Cardiac muscle cell (in vitro differentiated cells and primary cell): ENCODE data around the gene KCNJ14. TPM values are rescaled to one million over a fixed set of nuclear protein-coding genes. Genes with fewer than 3 reads are reported as not detected.

Experiments
- DNase-seq, 2 donors: peaks; one replicate each; pipeline versions ENCODE4 v3.0.0 to v3.0.0-alpha.2; 2010 to 2017; ENCODE audit warnings: low read depth in 1 of 2, low spot score in 1 of 2
- H3K27ac ChIP-seq: fragments of 200-600 bp; sonication (generic); 2 replicates; pipeline ENCODE4 v1.5.1; 2016
- H3K27me3 ChIP-seq: fragments of 200-600 bp; sonication (generic); 2 replicates; pipeline ENCODE4 v1.6.0; 2016; ENCODE audit warnings: control low read depth
- H3K36me3 ChIP-seq: fragments of 200-600 bp; sonication (generic); 2 replicates; pipeline ENCODE4 v1.5.1; 2016; ENCODE audit warnings: control low read depth
- H3K4me1 ChIP-seq: fragments of 200-600 bp; sonication (generic); 2 replicates; pipeline ENCODE4 v1.8.1; 2017; ENCODE audit warnings: low read depth, mild to moderate bottlenecking, mixed run types
- H3K4me3 ChIP-seq: fragments of 200-600 bp; sonication (generic); 2 replicates; pipeline ENCODE4 v1.5.1; 2016; ENCODE audit warnings: mild to moderate bottlenecking
- H3K9me3 ChIP-seq: fragments of 200-600 bp; sonication (generic); 2 replicates; pipeline ENCODE4 v1.5.1; 2017; ENCODE audit warnings: low read depth, mild to moderate bottlenecking, control low read depth
- polyA plus RNA-seq: library from polyadenylated mRNA; unstranded; fragments of >200 nt; fragmentation: Nextera tagmentation; extraction: Ambion mirVana; gene quantifications from 2 replicates; pipeline ENCODE4 v1.2.1, GENCODE V29; 2016
- total RNA-seq: library from RNA; depleted of rRNA; stranded (reverse); fragments of >200 nt; gene quantifications from 2 replicates; pipeline ENCODE4 v1.2.3, GENCODE V29; 2016
- TF ChIP-seq, protein P1 (sequence below): IDR thresholded peaks from 2 replicates; pipeline ENCODE4 v1.5.1; 2012; ENCODE audit warnings: low read depth, mild to moderate bottlenecking, low read length

KCNJ14 gene
- total and polyA plus RNA-seq, 2 experiments from 2014 or later: 0.61 to 1.7 TPM

DNA sequence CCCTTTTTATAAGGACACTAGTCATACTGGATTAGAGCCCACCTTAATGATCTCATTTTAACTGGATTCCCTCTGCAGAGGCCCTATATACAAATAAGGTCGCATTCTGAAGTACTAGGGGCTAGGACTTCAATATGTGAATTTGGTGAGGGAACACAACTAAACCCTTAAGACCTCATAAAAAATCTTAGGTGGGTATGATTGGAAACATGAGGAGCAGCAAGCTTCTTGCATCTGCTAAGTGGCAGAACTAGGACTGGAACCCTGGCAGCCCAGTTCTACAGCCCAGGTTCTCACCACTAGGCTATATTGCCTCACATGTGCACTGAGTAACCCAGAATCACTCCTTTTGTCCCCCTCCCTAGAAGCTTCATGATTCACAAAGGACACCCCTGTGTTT lies 26.7 kb upstream of the KCNJ14 start:
- TF ChIP-seq, protein P1, sequence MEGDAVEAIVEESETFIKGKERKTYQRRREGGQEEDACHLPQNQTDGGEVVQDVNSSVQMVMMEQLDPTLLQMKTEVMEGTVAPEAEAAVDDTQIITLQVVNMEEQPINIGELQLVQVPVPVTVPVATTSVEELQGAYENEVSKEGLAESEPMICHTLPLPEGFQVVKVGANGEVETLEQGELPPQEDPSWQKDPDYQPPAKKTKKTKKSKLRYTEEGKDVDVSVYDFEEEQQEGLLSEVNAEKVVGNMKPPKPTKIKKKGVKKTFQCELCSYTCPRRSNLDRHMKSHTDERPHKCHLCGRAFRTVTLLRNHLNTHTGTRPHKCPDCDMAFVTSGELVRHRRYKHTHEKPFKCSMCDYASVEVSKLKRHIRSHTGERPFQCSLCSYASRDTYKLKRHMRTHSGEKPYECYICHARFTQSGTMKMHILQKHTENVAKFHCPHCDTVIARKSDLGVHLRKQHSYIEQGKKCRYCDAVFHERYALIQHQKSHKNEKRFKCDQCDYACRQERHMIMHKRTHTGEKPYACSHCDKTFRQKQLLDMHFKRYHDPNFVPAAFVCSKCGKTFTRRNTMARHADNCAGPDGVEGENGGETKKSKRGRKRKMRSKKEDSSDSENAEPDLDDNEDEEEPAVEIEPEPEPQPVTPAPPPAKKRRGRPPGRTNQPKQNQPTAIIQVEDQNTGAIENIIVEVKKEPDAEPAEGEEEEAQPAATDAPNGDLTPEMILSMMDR: no peak
- Histone ChIP-seq H3K4me1 (no peaks in the 10 kb centered on the region), H3K9me3 (no peaks in the 10 kb centered on the region), H3K27me3 (no peaks in the 10 kb centered on the region), H3K36me3 (no peaks in the 10 kb centered on the region), H3K27ac (no peak overlapping the region), H3K4me3 (no peak overlapping the region)
- no peak for DNase-seq

DNA sequence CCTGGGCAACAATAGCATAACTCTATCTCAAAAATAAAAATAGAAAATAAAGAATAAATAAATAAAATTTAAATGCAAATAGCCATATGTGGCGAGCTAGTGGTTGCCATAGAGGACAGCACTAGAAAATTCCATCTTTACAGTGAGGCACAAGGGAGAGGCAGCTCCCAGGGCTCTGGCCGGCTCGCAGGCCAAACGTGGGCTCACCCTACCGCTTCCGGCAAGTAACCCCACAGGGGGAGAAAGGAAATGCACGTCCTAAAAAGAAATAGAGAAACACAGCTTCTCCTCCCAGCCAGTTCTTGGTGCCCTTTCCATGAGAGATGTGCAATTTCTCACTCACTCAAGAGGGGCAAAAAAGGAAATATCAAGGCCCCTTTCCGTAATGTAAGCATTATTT lies 22.0 kb upstream of the KCNJ14 start:
- H3K4me1 ChIP-seq: no peaks in the 10 kb centered on the region
- no peak for DNase-seq
- H3K27ac ChIP-seq: no peak overlapping the region
- no peaks in the 10 kb centered on the region for H3K9me3 ChIP-seq
- no peaks in the 10 kb centered on the region for H3K36me3 ChIP-seq
- TF ChIP-seq, protein P1: no peak
- no peaks in the 10 kb centered on the region for H3K27me3 ChIP-seq
- no peak overlapping the region for H3K4me3 ChIP-seq

GRCh38 chr19:48436586-48436985 lies 18.8 kb upstream of the KCNJ14 start:
- H3K36me3 ChIP-seq: no peaks in the 10 kb centered on the region
- H3K4me1 ChIP-seq: no peaks in the 10 kb centered on the region
- TF ChIP-seq, protein P1: no peak
- no peaks in the 10 kb centered on the region for H3K9me3 ChIP-seq
- DNase-seq: no peak
- no peak overlapping the region for H3K4me3 ChIP-seq
- H3K27ac ChIP-seq: no peak overlapping the region
- no peaks in the 10 kb centered on the region for H3K27me3 ChIP-seq

GRCh38 chr19:48441360-48442050 lies 13.9 kb upstream of the KCNJ14 start:
- Histone ChIP-seq H3K4me1 (peaks cover 2% of the 10 kb centered on the region), H3K27me3 (no peaks in the 10 kb centered on the region), H3K4me3 (no peak overlapping the region), H3K36me3 (no peaks in the 10 kb centered on the region), H3K27ac (no peak overlapping the region), H3K9me3 (no peaks in the 10 kb centered on the region)
- TF ChIP-seq, protein P1: no peak
- no peak for DNase-seq

- Histone ChIP-seq H3K27me3 (no peaks in the 10 kb centered on the region), H3K27ac (no peak overlapping the region), H3K4me1 (peaks cover 4% of the 10 kb centered on the region), H3K36me3 (no peaks in the 10 kb centered on the region), H3K4me3 (no peak overlapping the region), H3K9me3 (no peaks in the 10 kb centered on the region)
- TF ChIP-seq, protein P1: no peak
- no peak for DNase-seq
These were observed 13.0 kb upstream of the KCNJ14 start for GRCh38 chr19:48442116-48443035.
